Measurements from ENCODE around the gene SFXN2.
A peak's percentile ranks its signal among the peaks of the same experiment; 100 is the strongest.

SFXN2 gene

GRCh38 chr10:102721954-102722353, 7.5 kb downstream of the SFXN2 start:
- Histone ChIP-seq H3K4me1 (ENCODE audit: control insufficient read depth in 1 of 2, insufficient read depth in 2 of 2, low read length in 2 of 2) (peaks cover 11 to 12% of the 10 kb centered on the region in 2 experiments), H3K27me3 (ENCODE audit: insufficient read depth, low read length) (no peaks in the 10 kb centered on the region), H3K14ac (ENCODE audit: low read length) (no peak overlapping the region), H3K23ac (ENCODE audit: low read length) (no peak overlapping the region), H3K79me2 (ENCODE audit: control insufficient read depth, insufficient read depth, low read length, poor library complexity) (no peaks in the 10 kb centered on the region), H2BK12ac (ENCODE audit: low read length) (no peak overlapping the region), H2BK120ac (ENCODE audit: insufficient read depth, low read length, poor library complexity) (no peak overlapping the region), H2AK5ac (ENCODE audit: low read length) (no peak overlapping the region), H3K4me3 (ENCODE audit: low read depth, low read length) (no peak overlapping the region), H4K91ac (ENCODE audit: low read depth, low read length) (no peak overlapping the region), H2AFZ (ENCODE audit: insufficient read depth, low read length, poor library complexity) (no peak overlapping the region), H3K27ac (ENCODE audit: low read depth, low read length) (no peak overlapping the region), H3K18ac (ENCODE audit: low read length) (no peak overlapping the region), H3K9me3 (ENCODE audit: insufficient read depth, low read depth, low read length) (no peaks in the 10 kb centered on the region), H3K9ac (ENCODE audit: low read length) (no peak overlapping the region), H4K12ac (ENCODE audit: low read depth, low read length) (no peak overlapping the region), H4K8ac (ENCODE audit: low read depth, low read length) (no peak overlapping the region), H3K79me1 (ENCODE audit: low read length) (peaks cover 7% of the 10 kb centered on the region), H2BK5ac (ENCODE audit: low read depth, low read length, poor library complexity) (no peak overlapping the region), H3K4me2 (ENCODE audit: low read length) (no peak overlapping the region), H3K36me3 (ENCODE audit: control insufficient read depth in 1 of 2, insufficient read depth in 2 of 2, low read length in 2 of 2) (peaks cover 5 to 8% of the 10 kb centered on the region in 2 experiments), H3K4ac (ENCODE audit: low read depth, low read length) (no peak overlapping the region)
- no peak for DNase-seq
- WGBS (ENCODE audit: extremely low coverage, insufficient coverage, insufficient read length) = no CpG with 5 or more reads among the region's 4 CpGs

GRCh38 chr10:102723989-102724388, 9.6 kb downstream of the SFXN2 start:
- no CpG with 5 or more reads among the region's 4 CpGs for WGBS (ENCODE audit: extremely low coverage, insufficient coverage, insufficient read length)
- Histone ChIP-seq H3K18ac (ENCODE audit: low read length) (no peak overlapping the region), H3K36me3 (ENCODE audit: control insufficient read depth in 1 of 2, insufficient read depth in 2 of 2, low read length in 2 of 2) (peaks cover 16 to 17% of the 10 kb centered on the region in 2 experiments), H3K4ac (ENCODE audit: low read depth, low read length) (no peak overlapping the region), H3K79me1 (ENCODE audit: low read length) (no peaks in the 10 kb centered on the region), H3K23ac (ENCODE audit: low read length) (no peak overlapping the region), H4K8ac (ENCODE audit: low read depth, low read length) (no peak overlapping the region), H3K4me1 (ENCODE audit: control insufficient read depth in 1 of 2, insufficient read depth in 2 of 2, low read length in 2 of 2) (peaks cover 0 to 2% of the 10 kb centered on the region in 2 experiments), H2BK120ac (ENCODE audit: insufficient read depth, low read length, poor library complexity) (no peak overlapping the region), H3K9me3 (ENCODE audit: insufficient read depth, low read depth, low read length) (no peaks in the 10 kb centered on the region), H3K4me2 (ENCODE audit: low read length) (no peak overlapping the region), H4K91ac (ENCODE audit: low read depth, low read length) (no peak overlapping the region), H3K27me3 (ENCODE audit: insufficient read depth, low read length) (no peaks in the 10 kb centered on the region), H3K27ac (ENCODE audit: low read depth, low read length) (no peak overlapping the region), H2AK5ac (ENCODE audit: low read length) (no peak overlapping the region), H2BK12ac (ENCODE audit: low read length) (no peak overlapping the region), H3K9ac (ENCODE audit: low read length) (no peak overlapping the region), H3K4me3 (ENCODE audit: low read depth, low read length) (no peak overlapping the region), H2BK5ac (ENCODE audit: low read depth, low read length, poor library complexity) (no peak overlapping the region), H2AFZ (ENCODE audit: insufficient read depth, low read length, poor library complexity) (no peak overlapping the region), H3K14ac (ENCODE audit: low read length) (no peak overlapping the region), H4K12ac (ENCODE audit: low read depth, low read length) (no peak overlapping the region), H3K79me2 (ENCODE audit: control insufficient read depth, insufficient read depth, low read length, poor library complexity) (no peaks in the 10 kb centered on the region)
- DNase-seq = no peak

GRCh38 chr10:102726274-102726673, 11.8 kb downstream of the SFXN2 start:
- no peak overlapping the region for H2AFZ ChIP-seq (ENCODE audit: insufficient read depth, low read length, poor library complexity)

DNA sequence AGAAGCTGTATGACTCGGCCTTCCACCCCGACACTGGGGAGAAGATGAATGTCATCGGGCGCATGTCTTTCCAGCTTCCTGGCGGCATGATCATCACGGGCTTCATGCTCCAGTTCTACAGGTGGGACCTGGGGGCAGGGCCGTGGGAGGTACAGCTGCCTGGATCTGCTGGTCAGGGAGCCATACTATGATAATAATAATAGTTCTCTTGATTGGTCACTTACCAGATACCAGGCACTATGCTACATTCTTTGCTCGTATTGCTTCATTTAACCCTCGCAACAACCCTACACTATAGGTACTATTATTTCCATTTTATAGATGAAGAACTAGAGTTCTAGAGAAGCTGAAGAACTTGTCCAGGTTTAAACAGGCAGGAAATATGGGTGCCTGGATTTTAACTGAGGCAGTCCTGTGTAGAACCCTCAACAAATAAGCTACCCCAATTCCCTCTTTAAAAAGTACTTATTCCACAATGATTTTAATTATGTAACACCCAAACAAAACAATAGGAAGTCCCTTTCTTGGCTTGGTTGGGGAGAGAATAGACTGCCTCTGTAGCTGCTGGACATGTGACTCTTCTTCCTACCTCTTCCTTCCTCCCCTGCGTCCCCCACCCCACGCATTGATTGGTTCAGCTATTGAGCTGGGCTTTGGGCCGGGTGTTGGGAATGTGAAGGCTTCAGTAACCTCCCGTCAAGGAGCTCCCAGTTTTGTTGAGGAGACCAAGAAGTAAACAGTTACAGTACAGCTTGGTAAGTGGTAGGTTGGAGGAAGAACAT, 12.8 kb downstream of the SFXN2 start:
- H3K4me2 ChIP-seq (ENCODE audit: low read length) = no peak overlapping the region
- H2BK5ac ChIP-seq (ENCODE audit: low read depth, low read length, poor library complexity) = no peak overlapping the region
- H3K14ac ChIP-seq (ENCODE audit: low read length) = no peak overlapping the region
- H3K4me1 ChIP-seq (ENCODE audit: control insufficient read depth in 1 of 2, insufficient read depth in 2 of 2, low read length in 2 of 2) = peaks cover 2 to 4% of the 10 kb centered on the region in 2 experiments
- H3K27ac ChIP-seq (ENCODE audit: low read depth, low read length) = no peak overlapping the region
- peaks cover 29 to 30% of the 10 kb centered on the region in 2 experiments for H3K36me3 ChIP-seq (ENCODE audit: control insufficient read depth in 1 of 2, insufficient read depth in 2 of 2, low read length in 2 of 2)
- WGBS (ENCODE audit: extremely low coverage, insufficient coverage, insufficient read length) = no CpG with 5 or more reads among the region's 13 CpGs
- no peak overlapping the region for H3K9ac ChIP-seq (ENCODE audit: low read length)
- no peak overlapping the region for H3K4ac ChIP-seq (ENCODE audit: low read depth, low read length)
- H2AFZ ChIP-seq (ENCODE audit: insufficient read depth, low read length, poor library complexity) = no peak overlapping the region
- no peaks in the 10 kb centered on the region for H3K27me3 ChIP-seq (ENCODE audit: insufficient read depth, low read length)
- H3K4me3 ChIP-seq (ENCODE audit: low read depth, low read length) = no peak overlapping the region
- no peak overlapping the region for H3K23ac ChIP-seq (ENCODE audit: low read length)
- H2BK12ac ChIP-seq (ENCODE audit: low read length) = no peak overlapping the region
- no peaks in the 10 kb centered on the region for H3K9me3 ChIP-seq (ENCODE audit: insufficient read depth, low read depth, low read length)
- no peak overlapping the region for H4K91ac ChIP-seq (ENCODE audit: low read depth, low read length)
- no peak overlapping the region for H4K12ac ChIP-seq (ENCODE audit: low read depth, low read length)
- peaks cover 4% of the 10 kb centered on the region for H3K79me1 ChIP-seq (ENCODE audit: low read length)
- H3K18ac ChIP-seq (ENCODE audit: low read length) = no peak overlapping the region
- peaks cover 2% of the 10 kb centered on the region for H3K79me2 ChIP-seq (ENCODE audit: control insufficient read depth, insufficient read depth, low read length, poor library complexity)
- peak; percentile 35 to 57 for DNase-seq
- no peak overlapping the region for H2AK5ac ChIP-seq (ENCODE audit: low read length)
- no peak overlapping the region for H2BK120ac ChIP-seq (ENCODE audit: insufficient read depth, low read length, poor library complexity)
- no peak overlapping the region for H4K8ac ChIP-seq (ENCODE audit: low read depth, low read length)

More at GRCh38 chr10:102726274-102726673, 11.8 kb downstream of the SFXN2 start:
- no CpG with 5 or more reads among the region's 3 CpGs for WGBS (ENCODE audit: extremely low coverage, insufficient coverage, insufficient read length)
- Histone ChIP-seq H4K12ac (ENCODE audit: low read depth, low read length) (no peak overlapping the region), H2BK12ac (ENCODE audit: low read length) (no peak overlapping the region), H3K4me3 (ENCODE audit: low read depth, low read length) (no peak overlapping the region), H3K14ac (ENCODE audit: low read length) (no peak overlapping the region), H3K4me2 (ENCODE audit: low read length) (no peak overlapping the region), H3K79me2 (ENCODE audit: control insufficient read depth, insufficient read depth, low read length, poor library complexity) (peaks cover 2% of the 10 kb centered on the region), H3K4me1 (ENCODE audit: control insufficient read depth in 1 of 2, insufficient read depth in 2 of 2, low read length in 2 of 2) (peaks cover 2 to 4% of the 10 kb centered on the region in 2 experiments), H3K9me3 (ENCODE audit: insufficient read depth, low read depth, low read length) (no peaks in the 10 kb centered on the region), H3K79me1 (ENCODE audit: low read length) (peaks cover 4% of the 10 kb centered on the region), H3K4ac (ENCODE audit: low read depth, low read length) (no peak overlapping the region), H3K9ac (ENCODE audit: low read length) (no peak overlapping the region), H2AK5ac (ENCODE audit: low read length) (no peak overlapping the region), H3K36me3 (ENCODE audit: control insufficient read depth in 1 of 2, insufficient read depth in 2 of 2, low read length in 2 of 2) (peaks cover 21 to 23% of the 10 kb centered on the region in 2 experiments), H3K18ac (ENCODE audit: low read length) (no peak overlapping the region), H4K91ac (ENCODE audit: low read depth, low read length) (no peak overlapping the region), H2BK120ac (ENCODE audit: insufficient read depth, low read length, poor library complexity) (no peak overlapping the region), H2BK5ac (ENCODE audit: low read depth, low read length, poor library complexity) (no peak overlapping the region), H3K23ac (ENCODE audit: low read length) (no peak overlapping the region), H3K27ac (ENCODE audit: low read depth, low read length) (no peak overlapping the region), H4K8ac (ENCODE audit: low read depth, low read length) (no peak overlapping the region), H3K27me3 (ENCODE audit: insufficient read depth, low read length) (no peaks in the 10 kb centered on the region)
- peak; percentile 24 to 59 for DNase-seq
